LHCN-M2 (cell line): ENCODE results near the gene HIPK4. TPM values are rescaled to one million over a fixed set of nuclear protein-coding genes. Genes with fewer than 3 reads are reported as not detected.
"Not testable (repeated sequence)": the region's sequence is repeated elsewhere in the genome, so short reads cannot be mapped to it uniquely, and the experiment has no call there.

Experiments used
- DNase-seq: peaks from one replicate; pipeline ENCODE4 v3.0.0-alpha.2; 2012; ENCODE audit warnings: low read depth
- total RNA-seq: library from RNA; depleted of rRNA; stranded (reverse); fragments of >200 nt; gene quantifications from 2 replicates; pipeline ENCODE4 v1.2.3, GENCODE V29; 2014

HIPK4 gene
- total RNA-seq, 1 experiment from 2014 or later, result not detected

GRCh38 chr19:40416918-40417642 lies 27.1 kb upstream of the HIPK4 start:
- DNase-seq, result no peak

GRCh38 chr19:40415768-40416167 lies 25.8 kb upstream of the HIPK4 start:
- DNase-seq, result no peak

DNA sequence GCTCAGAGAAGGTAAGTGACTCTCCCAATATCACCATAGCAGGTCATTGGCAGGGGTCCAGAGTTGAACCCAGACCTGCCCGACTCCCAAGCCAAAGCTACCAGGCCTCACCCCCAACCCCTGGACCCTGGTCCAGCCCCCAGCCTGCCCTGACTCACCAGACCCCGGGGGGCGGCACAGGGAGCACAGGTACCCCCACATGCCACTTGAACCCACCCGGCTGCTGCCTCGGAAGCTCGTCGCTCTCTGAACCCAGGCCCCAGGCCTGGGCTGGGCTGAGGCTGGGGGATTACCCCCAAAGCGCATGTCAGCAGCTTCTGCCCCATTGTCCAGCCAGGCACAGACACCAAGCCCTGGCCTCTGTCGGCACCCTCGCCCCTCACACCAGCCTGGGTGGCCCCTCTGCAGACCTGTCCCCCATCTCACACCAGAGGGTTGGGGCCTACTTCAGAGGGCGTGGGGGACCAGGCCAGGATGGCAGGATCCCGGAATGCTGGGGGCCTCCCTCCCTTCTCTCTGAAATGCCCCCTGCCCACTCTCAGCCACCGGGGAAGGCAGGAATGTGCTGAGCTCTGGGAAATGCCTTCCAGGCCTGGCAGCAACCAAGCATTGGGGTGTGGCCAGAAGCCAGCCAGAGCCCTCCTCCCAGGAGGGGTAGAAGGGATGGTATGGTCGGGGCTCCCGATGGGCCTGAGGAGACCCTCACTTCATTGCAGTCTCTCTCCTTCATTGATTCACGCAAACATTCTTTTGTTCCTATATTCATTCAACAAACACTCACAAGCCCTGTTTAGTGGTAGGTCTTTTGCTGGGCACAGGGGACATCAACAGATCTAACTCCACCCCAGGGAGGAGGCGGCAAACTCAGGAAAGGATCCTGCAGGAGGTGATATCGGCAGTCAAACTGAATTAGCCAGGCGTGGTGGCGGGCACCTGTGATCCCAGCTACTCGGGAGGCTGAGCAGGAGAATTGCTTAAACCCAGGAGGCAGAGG lies 24.9 kb upstream of the HIPK4 start:
- no peak for DNase-seq

- no peak for DNase-seq
Measured at GRCh38 chr19:40413291-40413845, 23.4 kb upstream of the HIPK4 start, which contains the start of gene PRX. TSS of gene PRX (minus strand) at chr19:40413378. CDS start at chr19:40407932, 5,446 bp downstream.

GRCh38 chr19:40412866-40413265 lies 22.9 kb upstream of the HIPK4 start:
- DNase-seq, result no peak

GRCh38 chr19:40411958-40412499 lies 22.0 kb upstream of the HIPK4 start:
- no peak for DNase-seq

DNA sequence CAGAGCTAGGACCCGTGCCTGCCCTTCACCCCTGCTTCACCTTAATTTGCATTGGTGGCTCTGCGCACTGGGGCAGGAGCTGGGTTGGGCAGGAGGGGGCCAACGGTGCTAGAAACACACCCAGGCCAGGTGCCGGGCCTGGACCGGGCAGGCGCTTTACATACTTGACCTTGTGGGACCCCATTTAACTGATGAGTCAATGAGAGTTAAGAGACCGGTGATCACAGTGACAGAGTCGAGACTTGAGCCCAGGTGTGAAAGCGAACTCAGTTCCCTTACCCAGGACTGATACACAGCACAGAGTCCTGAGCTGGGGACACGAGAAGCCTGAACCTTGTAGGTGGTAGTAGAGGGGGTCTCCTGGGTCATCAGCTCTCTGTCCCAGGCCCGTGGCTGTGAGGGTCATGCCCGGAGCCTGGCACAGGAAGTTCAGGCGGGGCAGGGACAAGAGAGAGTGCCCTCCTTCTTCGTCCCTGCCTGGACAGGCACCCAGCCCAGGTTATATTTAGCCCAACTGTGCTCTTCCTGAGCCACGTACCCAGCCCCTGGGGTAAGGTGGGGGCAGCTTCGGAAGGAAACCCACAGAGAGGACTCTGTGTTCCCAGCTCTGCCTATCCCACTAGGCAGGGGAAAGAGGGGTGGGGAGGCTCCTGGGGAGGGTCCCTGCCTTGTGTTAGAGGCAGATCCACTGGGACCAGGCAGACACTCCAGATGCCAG lies 21.3 kb upstream of the HIPK4 start:
- DNase-seq, result no peak

GRCh38 chr19:40410030-40410389 lies 20.0 kb upstream of the HIPK4 start:
- DNase-seq, result no peak

- not testable (repeated sequence) for DNase-seq
Measured at GRCh38 chr19:40408598-40408925, 18.6 kb upstream of the HIPK4 start.

DNA sequence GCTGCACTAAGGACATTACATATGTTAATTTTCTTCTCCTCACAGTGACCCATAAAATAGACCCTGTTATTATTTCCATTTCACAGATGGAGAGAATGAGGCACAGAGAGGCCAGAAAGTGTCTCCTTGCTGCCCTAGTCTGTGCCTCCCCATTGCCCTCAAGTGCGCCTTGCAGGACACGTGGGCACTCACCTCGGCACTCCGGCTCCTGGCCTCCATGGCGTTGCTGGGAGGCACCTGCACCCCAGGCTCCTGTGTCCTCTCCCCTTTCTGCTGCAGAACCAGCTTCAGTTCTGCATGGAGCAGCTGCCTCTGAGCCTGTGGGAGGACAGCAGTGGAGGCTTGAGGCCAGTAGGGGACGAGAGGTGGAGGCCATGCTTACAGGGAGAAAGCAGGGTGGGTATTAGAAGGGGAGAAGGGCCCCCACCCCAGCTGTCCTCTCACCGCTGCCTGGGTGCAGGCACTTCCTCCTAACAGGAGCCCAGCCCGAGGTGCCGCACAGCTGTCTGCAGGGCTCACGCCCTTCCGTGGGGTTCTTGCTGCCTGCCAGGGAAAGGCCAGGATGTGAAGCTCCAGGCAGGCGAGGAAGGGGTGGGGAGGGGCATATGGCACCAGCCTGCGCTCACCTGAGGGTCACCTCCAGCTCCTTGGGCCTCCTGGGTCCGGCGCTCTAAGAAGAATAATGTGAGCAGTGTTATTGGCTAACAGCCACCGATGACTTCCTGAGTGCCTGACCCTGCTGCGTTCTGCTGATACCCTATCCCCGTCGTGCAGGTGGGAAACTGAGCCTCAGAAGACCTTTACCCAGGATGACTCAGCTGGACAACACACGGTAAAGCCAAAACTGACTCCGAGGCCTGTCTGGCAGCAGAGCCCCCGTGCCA lies 18.0 kb upstream of the HIPK4 start:
- no peak for DNase-seq

DNA sequence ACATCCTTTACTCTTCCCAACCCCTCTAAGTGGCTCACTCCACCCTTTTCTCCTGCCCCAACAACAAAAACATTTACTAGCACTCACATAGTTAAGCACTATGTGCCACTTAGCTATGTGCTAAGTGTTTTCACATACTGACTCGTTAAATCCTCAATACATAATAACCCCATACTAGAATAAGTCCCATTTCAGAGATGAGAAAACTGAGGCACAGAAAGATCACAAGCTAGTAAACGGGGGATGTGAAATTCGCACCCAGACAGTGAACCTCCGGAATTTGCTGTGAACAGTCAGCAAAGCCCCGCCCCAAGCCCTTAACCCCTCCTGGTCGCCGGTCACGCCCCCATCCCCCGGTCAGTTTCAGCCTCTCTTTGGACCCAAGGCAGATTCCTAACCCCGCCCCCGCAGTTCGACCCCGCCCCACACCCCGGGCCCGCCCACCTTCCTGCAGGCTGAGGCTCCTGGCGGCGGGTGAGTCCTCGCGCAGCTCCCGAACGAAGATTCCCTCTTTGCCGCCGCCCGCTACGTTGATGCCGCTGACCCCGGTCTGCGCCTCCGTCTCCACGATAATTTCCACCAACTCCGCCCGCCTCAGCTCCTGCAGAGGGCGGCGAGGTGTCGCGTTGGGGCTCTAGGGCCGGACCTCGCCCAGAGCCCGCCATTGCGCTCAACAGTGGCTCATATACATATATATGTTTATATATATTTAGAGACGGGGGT lies 13.4 kb upstream of the HIPK4 start:
- peak; percentile 84 for DNase-seq

GRCh38 chr19:40400559-40400958 lies 10.6 kb upstream of the HIPK4 start:
- DNase-seq, result no peak

DNA sequence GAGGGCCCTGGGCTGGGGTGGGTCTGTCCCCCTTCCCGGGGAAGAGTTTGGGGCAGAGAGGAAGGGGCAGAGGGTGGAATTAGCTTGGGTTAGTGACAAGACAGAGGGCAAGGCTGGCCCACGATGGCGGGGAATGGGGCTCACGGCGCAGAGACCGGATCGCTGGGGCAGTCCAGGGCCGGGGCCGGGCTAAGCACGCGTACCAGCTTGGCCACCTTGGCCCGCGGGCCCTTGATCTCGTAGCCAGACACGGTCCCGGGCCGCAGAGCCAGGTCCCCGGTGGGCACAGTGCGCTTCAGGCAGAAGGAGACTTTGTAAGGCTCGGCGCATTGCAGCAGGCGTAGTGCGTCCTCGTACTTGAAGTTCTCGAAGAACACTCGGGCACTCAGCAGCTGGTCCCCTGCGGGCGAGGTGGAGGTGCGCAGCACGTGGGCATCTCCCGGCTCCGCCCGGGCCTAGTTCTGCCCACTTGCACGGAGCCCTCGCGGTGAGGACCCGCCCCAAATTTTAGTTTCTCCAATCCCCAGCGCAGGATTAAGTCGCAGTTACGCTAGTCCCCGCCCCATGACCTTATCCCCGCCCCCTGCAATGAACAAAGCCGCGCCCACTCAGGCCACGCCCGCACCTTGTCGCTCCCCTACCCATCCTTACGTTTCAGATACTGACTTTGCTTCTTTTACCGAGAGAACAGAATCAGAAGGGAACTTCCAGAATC lies 8.6 kb upstream of the HIPK4 start:
- no peak for DNase-seq

DNA sequence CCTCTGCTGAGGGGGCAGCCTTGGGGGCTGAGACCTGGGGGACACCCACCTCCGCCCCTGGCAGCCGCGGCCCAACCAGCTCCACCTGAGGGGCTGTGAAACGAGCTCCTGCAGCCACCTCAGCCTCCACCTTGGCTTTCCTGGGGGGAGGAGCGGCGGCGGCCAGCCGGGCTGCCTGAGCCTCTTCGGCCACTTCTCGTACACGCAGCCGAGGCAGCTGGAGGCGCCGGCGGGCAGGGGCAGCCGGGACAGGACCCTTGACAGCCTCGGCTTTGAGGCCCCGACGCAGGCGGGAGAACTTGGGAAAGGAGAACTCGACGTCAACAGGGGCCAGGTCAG lies 7.6 kb upstream of the HIPK4 start:
- DNase-seq, result no peak

GRCh38 chr19:40396886-40397567 lies 7.0 kb upstream of the HIPK4 start:
- no peak for DNase-seq

DNA sequence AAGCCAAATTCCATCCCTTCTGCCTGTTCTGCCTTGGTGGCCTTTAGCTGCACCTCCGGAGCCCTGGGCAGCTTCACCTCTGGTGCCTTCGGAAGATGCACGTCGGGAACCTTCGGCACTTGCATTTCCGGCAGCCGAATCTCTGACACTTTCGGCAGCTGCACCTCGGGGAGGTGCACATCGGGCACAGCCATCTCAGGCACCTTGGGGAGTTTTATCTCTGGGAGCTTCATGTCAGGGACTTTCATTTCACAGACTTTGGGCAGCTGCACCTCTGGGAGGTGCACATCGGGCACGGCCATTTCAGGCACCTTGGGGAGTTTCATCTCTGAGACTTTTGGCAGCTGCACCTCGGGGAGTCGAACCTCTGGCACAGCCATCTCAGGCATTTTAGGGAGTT lies 6.0 kb upstream of the HIPK4 start:
- no peak for DNase-seq

- DNase-seq, result no peak
Measured at GRCh38 chr19:40394816-40395210, 4.8 kb upstream of the HIPK4 start.
